Panc1 (cell line): ENCODE results near the gene NOTCH2.

Experiments used
- POLR2AphosphoS5 ChIP-seq: IDR thresholded peaks from 2 replicates; pipeline ENCODE4 v1.6.1; 2012; ENCODE audit warnings: mild to moderate bottlenecking, low read depth, low read length, moderate library complexity
- TF ChIP-seq, protein P1 (sequence below): fragments of 450-650 bp; IDR thresholded peaks from 2 replicates; pipeline ENCODE4 v1.5.1; 2017; ENCODE audit warnings: mild to moderate bottlenecking
- TF ChIP-seq, protein P2 (sequence below), 2 experiments: IDR thresholded peaks; 2 replicates each; pipeline ENCODE4 v1.6.1; 2011 to 2012; ENCODE audit warnings: low read depth in 2 of 2, control low read depth in 1 of 2, low read length in 1 of 2, mild to moderate bottlenecking in 1 of 2, moderate library complexity in 1 of 2; ENCODE audit not compliant: insufficient read depth in 1 of 2

DNA sequence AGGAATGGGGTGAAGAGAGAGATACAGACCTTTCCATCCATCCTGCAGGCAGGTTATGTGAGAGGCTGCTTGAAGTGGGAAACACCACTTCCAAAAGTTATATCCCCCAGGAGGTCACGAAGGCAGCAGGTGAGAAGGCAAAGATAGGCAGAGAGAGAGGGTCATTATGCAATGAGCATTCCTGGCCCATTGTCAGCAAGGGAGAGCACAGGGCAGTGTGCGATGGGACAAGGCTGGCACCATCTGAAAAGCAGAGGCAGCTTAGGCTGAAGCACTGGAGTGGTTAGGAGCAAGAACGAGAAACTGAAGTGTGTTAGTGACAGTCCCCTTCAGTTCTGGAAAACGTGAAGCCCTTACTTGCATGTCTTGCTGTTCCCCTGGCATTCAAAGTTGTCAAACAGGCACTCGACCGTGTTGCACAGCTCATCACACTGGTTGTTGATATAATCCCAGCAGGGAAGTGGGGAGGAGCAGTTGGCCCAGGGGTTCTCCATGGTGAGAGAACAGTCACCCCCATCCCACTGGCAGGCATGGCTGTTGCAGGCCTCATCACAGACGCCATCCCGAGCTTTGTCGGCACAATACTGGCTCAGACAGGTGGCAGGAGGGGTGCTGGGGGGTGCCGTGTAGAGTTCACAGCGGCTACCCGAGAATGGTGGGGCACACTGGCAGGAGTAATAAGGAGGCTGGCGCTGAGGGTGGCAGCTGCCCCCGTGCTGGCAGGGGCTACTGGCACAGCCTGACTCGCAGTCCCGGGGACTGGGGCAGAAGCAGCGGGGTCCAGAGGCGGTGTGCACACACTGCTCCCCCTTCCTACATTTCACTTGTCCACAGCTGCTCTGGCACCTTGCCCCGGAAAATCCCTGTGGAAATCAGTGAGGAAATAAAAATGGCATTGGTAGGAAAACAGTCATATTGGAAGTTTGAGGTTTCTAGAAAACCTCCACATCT lies 144.2 kb downstream of the NOTCH2 start:
- TF ChIP-seq, protein P1, sequence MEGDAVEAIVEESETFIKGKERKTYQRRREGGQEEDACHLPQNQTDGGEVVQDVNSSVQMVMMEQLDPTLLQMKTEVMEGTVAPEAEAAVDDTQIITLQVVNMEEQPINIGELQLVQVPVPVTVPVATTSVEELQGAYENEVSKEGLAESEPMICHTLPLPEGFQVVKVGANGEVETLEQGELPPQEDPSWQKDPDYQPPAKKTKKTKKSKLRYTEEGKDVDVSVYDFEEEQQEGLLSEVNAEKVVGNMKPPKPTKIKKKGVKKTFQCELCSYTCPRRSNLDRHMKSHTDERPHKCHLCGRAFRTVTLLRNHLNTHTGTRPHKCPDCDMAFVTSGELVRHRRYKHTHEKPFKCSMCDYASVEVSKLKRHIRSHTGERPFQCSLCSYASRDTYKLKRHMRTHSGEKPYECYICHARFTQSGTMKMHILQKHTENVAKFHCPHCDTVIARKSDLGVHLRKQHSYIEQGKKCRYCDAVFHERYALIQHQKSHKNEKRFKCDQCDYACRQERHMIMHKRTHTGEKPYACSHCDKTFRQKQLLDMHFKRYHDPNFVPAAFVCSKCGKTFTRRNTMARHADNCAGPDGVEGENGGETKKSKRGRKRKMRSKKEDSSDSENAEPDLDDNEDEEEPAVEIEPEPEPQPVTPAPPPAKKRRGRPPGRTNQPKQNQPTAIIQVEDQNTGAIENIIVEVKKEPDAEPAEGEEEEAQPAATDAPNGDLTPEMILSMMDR, result no peak
- TF ChIP-seq POLR2AphosphoS5, result no peak
- TF ChIP-seq, protein P2, sequence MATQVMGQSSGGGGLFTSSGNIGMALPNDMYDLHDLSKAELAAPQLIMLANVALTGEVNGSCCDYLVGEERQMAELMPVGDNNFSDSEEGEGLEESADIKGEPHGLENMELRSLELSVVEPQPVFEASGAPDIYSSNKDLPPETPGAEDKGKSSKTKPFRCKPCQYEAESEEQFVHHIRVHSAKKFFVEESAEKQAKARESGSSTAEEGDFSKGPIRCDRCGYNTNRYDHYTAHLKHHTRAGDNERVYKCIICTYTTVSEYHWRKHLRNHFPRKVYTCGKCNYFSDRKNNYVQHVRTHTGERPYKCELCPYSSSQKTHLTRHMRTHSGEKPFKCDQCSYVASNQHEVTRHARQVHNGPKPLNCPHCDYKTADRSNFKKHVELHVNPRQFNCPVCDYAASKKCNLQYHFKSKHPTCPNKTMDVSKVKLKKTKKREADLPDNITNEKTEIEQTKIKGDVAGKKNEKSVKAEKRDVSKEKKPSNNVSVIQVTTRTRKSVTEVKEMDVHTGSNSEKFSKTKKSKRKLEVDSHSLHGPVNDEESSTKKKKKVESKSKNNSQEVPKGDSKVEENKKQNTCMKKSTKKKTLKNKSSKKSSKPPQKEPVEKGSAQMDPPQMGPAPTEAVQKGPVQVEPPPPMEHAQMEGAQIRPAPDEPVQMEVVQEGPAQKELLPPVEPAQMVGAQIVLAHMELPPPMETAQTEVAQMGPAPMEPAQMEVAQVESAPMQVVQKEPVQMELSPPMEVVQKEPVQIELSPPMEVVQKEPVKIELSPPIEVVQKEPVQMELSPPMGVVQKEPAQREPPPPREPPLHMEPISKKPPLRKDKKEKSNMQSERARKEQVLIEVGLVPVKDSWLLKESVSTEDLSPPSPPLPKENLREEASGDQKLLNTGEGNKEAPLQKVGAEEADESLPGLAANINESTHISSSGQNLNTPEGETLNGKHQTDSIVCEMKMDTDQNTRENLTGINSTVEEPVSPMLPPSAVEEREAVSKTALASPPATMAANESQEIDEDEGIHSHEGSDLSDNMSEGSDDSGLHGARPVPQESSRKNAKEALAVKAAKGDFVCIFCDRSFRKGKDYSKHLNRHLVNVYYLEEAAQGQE (IDR thresholded peaks at IDR 0.05; ENCODE audit: insufficient read depth in 1 of 2, low read depth in 2 of 2, low read length in 1 of 2), result no peak
